ENCODE data around the gene ASTN1. TPM values are rescaled to one million over a fixed set of nuclear protein-coding genes. Genes with fewer than 3 reads are reported as not detected.

ASTN1 gene
- total RNA-seq, 1 donor from 2014 or later, result 7.7 TPM

DNA sequence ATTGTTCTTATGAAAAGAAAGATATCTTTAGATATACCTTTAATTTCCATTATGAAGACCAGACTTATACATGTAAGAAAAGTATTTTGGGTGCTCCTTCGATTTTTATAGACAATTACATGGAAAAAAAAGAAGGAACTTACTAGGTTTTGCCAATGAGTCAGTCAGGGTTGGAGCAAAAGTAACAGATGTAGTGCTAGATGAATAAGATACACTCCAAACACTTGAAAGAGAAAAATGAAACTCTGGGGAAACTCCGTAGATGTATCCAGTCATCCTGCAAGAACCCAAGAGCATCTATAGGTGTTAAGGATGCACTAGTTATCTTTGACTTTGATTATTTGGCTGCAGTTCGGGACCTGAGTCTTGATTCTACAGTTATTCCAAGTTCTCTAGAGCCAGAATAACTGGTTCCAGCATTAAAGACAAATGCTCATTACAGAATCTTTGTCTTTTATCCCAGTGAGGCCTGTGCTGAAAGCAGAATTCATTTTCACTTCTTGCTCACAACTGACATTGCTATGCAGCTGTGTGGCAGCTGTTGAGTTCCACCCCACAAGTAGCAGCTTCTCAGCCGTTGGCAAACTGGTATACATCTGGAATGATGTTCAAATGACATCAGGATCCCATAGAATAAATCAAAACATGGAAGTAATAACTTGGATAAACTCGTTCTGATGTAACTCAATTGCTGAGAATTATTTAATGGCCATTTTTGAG is 326.1 kb downstream of the ASTN1 start:
- no peak overlapping the region for H3K4me3 Mint-ChIP-seq (ENCODE audit: unreplicated experiment)
- no peak overlapping the region for H3K27ac Mint-ChIP-seq (ENCODE audit: unreplicated experiment)
- H3K27me3 Mint-ChIP-seq (ENCODE audit: unreplicated experiment), result no peaks in the 10 kb centered on the region
- TF ChIP-seq, protein P1, sequence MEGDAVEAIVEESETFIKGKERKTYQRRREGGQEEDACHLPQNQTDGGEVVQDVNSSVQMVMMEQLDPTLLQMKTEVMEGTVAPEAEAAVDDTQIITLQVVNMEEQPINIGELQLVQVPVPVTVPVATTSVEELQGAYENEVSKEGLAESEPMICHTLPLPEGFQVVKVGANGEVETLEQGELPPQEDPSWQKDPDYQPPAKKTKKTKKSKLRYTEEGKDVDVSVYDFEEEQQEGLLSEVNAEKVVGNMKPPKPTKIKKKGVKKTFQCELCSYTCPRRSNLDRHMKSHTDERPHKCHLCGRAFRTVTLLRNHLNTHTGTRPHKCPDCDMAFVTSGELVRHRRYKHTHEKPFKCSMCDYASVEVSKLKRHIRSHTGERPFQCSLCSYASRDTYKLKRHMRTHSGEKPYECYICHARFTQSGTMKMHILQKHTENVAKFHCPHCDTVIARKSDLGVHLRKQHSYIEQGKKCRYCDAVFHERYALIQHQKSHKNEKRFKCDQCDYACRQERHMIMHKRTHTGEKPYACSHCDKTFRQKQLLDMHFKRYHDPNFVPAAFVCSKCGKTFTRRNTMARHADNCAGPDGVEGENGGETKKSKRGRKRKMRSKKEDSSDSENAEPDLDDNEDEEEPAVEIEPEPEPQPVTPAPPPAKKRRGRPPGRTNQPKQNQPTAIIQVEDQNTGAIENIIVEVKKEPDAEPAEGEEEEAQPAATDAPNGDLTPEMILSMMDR (IDR thresholded peaks at IDR 0.05; ENCODE audit: partially characterized antibody, unreplicated experiment), result no peak
- no peaks in the 10 kb centered on the region for H3K9me3 Mint-ChIP-seq (ENCODE audit: unreplicated experiment)
- H3K4me1 Mint-ChIP-seq (ENCODE audit: low read depth, unreplicated experiment), result no peaks in the 10 kb centered on the region
- H3K36me3 Mint-ChIP-seq (ENCODE audit: unreplicated experiment), result no peaks in the 10 kb centered on the region
- DNase-seq, result no peak

GRCh38 chr1:176837708-176838107 is 326.8 kb downstream of the ASTN1 start:
- H3K4me3 Mint-ChIP-seq (ENCODE audit: unreplicated experiment), result no peak overlapping the region
- H3K27me3 Mint-ChIP-seq (ENCODE audit: unreplicated experiment), result no peaks in the 10 kb centered on the region
- TF ChIP-seq, protein P1 (IDR thresholded peaks at IDR 0.05; ENCODE audit: partially characterized antibody, unreplicated experiment), result no peak
- no peaks in the 10 kb centered on the region for H3K36me3 Mint-ChIP-seq (ENCODE audit: unreplicated experiment)
- no peak overlapping the region for H3K27ac Mint-ChIP-seq (ENCODE audit: unreplicated experiment)
- DNase-seq, result no peak
- H3K4me1 Mint-ChIP-seq (ENCODE audit: low read depth, unreplicated experiment), result no peaks in the 10 kb centered on the region
- no peaks in the 10 kb centered on the region for H3K9me3 Mint-ChIP-seq (ENCODE audit: unreplicated experiment)

DNA sequence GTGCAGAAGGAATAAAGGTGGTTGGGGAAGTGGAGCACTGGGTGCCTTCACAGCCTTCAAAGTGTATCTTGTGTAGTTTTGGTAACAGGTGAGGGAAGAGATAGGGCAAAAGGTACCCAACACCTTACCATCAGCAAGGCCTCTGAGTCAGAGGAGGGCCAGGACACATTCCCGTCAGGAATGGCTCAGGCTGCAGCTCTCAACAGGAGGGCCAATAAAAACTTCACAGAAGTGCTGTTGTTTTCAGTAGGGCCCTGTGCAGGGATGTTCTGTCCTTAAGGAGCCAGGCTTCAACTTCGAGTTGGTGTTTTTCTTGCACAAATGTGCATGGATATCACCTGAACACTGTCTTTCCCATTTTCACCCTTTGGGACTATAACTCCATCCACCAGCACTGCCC is 333.4 kb downstream of the ASTN1 start:
- H3K4me3 Mint-ChIP-seq (ENCODE audit: unreplicated experiment), result no peak overlapping the region
- TF ChIP-seq, protein P1 (IDR thresholded peaks at IDR 0.05; ENCODE audit: partially characterized antibody, unreplicated experiment), result no peak
- no peak overlapping the region for H3K27ac Mint-ChIP-seq (ENCODE audit: unreplicated experiment)
- H3K27me3 Mint-ChIP-seq (ENCODE audit: unreplicated experiment), result no peaks in the 10 kb centered on the region
- no peak for DNase-seq
- peaks cover 5% of the 10 kb centered on the region for H3K4me1 Mint-ChIP-seq (ENCODE audit: low read depth, unreplicated experiment)
- H3K36me3 Mint-ChIP-seq (ENCODE audit: unreplicated experiment), result no peaks in the 10 kb centered on the region
- H3K9me3 Mint-ChIP-seq (ENCODE audit: unreplicated experiment), result no peaks in the 10 kb centered on the region

DNA sequence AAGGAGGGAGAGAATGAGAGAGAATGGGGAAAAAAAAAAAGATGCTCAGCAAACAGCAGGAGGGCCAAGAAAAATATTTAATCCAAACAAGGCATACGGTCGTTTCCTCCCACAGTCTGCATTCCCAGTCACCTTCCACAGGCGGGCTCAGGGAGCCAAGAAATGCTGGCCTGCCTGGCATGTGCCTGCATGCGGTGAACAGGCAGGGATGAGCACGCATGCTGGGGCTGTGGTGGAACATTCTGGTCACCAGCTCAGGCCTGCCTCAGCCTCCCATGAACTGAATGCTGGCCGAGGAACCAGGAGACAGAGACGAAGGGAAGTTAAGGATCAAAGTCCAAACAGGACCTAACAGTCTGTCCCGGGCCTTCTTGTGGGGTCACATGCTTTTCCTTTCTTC is 335.3 kb downstream of the ASTN1 start:
- DNase-seq, result no peak
- Mint-ChIP-seq H3K27me3 (ENCODE audit: unreplicated experiment) (no peaks in the 10 kb centered on the region), H3K27ac (ENCODE audit: unreplicated experiment) (no peak overlapping the region)

DNA sequence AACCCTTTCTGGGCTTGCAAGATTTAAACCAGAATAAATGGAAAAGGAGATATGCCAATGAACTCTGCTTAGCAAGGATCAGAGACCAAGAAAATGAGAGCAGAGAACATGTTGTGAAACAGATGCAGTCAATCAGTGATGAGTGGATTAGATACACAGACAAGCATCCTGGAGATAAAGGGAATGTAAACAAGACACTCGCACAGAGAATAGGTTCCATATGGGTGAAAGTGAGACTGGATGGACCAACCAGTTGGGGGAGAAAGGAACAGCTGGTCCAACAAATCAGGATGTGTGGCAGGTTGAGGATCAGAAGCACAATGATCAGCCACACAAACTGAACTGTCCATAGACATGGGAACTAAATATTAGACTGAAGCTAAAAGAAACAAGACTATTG is 338.2 kb downstream of the ASTN1 start:
- no peaks in the 10 kb centered on the region for H3K9me3 Mint-ChIP-seq (ENCODE audit: unreplicated experiment)
- H3K4me1 Mint-ChIP-seq (ENCODE audit: low read depth, unreplicated experiment), result peaks cover 8% of the 10 kb centered on the region
- no peak overlapping the region for H3K4me3 Mint-ChIP-seq (ENCODE audit: unreplicated experiment)
- DNase-seq, result no peak
- no peaks in the 10 kb centered on the region for H3K27me3 Mint-ChIP-seq (ENCODE audit: unreplicated experiment)
- H3K36me3 Mint-ChIP-seq (ENCODE audit: unreplicated experiment), result no peaks in the 10 kb centered on the region
- TF ChIP-seq, protein P1 (IDR thresholded peaks at IDR 0.05; ENCODE audit: partially characterized antibody, unreplicated experiment), result no peak
- no peak overlapping the region for H3K27ac Mint-ChIP-seq (ENCODE audit: unreplicated experiment)

More for the DNA sequence above, 335.3 kb downstream of the ASTN1 start:
- Mint-ChIP-seq H3K9me3 (ENCODE audit: unreplicated experiment) (no peaks in the 10 kb centered on the region), H3K4me1 (ENCODE audit: low read depth, unreplicated experiment) (peaks cover 8% of the 10 kb centered on the region), H3K4me3 (ENCODE audit: unreplicated experiment) (no peak overlapping the region), H3K36me3 (ENCODE audit: unreplicated experiment) (no peaks in the 10 kb centered on the region)
- TF ChIP-seq, protein P1 (IDR thresholded peaks at IDR 0.05; ENCODE audit: partially characterized antibody, unreplicated experiment), result no peak

Measured in glutamatergic neuron (in vitro differentiated cells).